ENCODE measurements around the gene ATP6V1F.
"Not testable (repeated sequence)": the region's sequence is repeated elsewhere in the genome, so short reads cannot be mapped to it uniquely, and the experiment has no call there.

The ATP6V1F gene

DNA sequence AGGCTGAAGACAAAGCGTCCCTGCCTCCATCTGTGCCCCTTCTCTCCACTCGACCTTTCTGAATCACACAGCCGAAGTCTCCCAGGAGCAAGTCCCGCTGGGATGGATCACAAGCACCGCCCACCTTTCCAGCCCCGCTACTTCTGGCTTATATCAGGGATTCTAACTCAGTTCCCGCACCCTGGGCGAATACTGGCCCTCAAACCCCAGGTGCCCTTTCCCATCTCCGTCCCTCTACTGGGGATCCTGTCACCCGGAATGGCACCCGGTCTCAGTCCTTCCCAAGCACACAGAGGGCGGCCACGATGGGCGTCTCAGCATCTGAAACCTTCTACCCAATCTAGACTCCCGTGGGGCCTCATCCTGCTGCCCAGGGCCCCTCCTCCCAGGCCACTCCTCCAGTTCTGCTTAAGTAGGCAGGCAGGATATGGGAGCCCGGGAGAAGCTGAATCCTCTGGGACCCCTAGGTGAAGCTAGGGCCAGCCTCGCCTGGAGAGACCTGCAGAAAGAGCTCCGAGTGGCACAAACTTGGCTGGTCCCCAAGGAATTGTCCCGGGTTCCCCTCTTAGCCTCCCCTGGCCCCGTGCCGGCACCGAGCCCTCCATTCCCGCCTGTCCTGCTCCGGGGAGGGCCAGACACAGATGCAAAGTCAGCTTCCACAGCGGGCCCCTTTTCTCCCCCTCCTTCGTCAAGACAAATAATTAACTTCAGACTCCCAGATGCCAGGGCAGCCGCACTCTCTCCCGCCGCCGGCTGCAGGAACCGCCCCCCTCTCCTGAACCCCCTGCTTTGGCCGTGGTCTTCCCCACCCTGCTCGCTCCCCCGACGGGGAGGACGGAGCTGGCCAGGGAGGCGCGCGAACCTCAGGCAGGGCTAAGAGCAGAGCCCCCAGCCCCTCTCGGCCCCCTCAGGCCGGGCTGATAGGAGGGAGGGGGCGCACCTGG, 47.2 kb downstream of the ATP6V1F start:
- POLR2A ChIA-PET, result interaction anchor here (1.2 kb wide), 1 partner anchor 27 kb away, joined by 3 read pairs; no protein-coding TSS in a partner anchor
- no peak for DNase-seq (ENCODE audit: extremely low spot score)
- TF ChIP-seq CTCF (IDR thresholded peaks at IDR 0.05; ENCODE audit: control extremely low read depth, extremely low read depth, low read depth, missing control alignments), result no peak
- CTCF ChIA-PET, result interaction anchor here (1.0 to 2.0 kb wide), 6 partner anchors 10 to 562 kb away, joined by 3 to 9 read pairs (median 3); no protein-coding TSS in a partner anchor

GRCh38 chr7:128910569-128910945, 47.9 kb downstream of the ATP6V1F start, which contains the start of gene KCP:
TSS of gene KCP (minus strand) at chr7:128910709. CDS start at chr7:128910676, 33 bp downstream.
- TF ChIP-seq CTCF (IDR thresholded peaks at IDR 0.05; ENCODE audit: control extremely low read depth, extremely low read depth, low read depth, missing control alignments), result no peak
- no peak for DNase-seq (ENCODE audit: extremely low spot score)
- POLR2A ChIA-PET, result interaction anchor here (1.2 kb wide), 1 partner anchor 26 kb away, joined by 3 read pairs; no protein-coding TSS in a partner anchor
- CTCF ChIA-PET, result interaction anchor here (1.0 to 2.0 kb wide), 5 partner anchors 10 to 300 kb away, joined by 3 to 9 read pairs (median 3); no protein-coding TSS in a partner anchor

GRCh38 chr7:128911423-128912031, 48.9 kb downstream of the ATP6V1F start:
- TF ChIP-seq CTCF (IDR thresholded peaks at IDR 0.05; ENCODE audit: control extremely low read depth, extremely low read depth, low read depth, missing control alignments), result no peak
- no peak for DNase-seq (ENCODE audit: extremely low spot score)
- ChIA-PET POLR2A (interaction anchor here (0.5 kb wide), 1 partner anchor 124 kb away, joined by 3 read pairs; no protein-coding TSS in a partner anchor), CTCF (interaction anchor here (0.8 to 2.0 kb wide), 7 partner anchors 9 to 302 kb away, joined by 3 to 9 read pairs (median 4); no protein-coding TSS in a partner anchor)

DNA sequence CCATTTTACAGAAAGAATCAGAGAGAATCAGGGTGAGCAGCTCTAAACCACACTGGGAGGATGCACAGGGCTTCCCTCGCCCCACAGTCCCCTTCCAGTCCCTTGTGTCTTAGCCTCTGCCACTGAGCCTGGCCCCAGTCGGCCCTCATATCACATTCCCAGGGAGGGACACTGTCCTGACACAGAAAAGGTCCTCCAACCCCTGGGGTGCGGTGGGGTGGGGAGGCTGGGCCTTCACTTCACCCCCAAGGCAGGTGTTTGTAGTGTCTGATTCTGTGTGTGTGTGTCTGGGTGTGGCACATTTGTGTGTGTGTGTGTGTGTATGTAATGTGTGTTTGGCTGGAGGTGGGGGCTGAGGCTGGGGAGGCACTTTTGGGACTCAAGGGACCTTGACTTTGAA, 49.6 kb downstream of the ATP6V1F start:
- CTCF ChIA-PET, result interaction anchor here (1.4 to 1.9 kb wide), 3 partner anchors 10 to 179 kb away, joined by 4 to 9 read pairs (median 6); no protein-coding TSS in a partner anchor
- TF ChIP-seq CTCF (IDR thresholded peaks at IDR 0.05; ENCODE audit: control extremely low read depth, extremely low read depth, low read depth, missing control alignments), result no peak
- POLR2A ChIA-PET, result no interaction called here
- DNase-seq (ENCODE audit: extremely low spot score), result no peak

DNA sequence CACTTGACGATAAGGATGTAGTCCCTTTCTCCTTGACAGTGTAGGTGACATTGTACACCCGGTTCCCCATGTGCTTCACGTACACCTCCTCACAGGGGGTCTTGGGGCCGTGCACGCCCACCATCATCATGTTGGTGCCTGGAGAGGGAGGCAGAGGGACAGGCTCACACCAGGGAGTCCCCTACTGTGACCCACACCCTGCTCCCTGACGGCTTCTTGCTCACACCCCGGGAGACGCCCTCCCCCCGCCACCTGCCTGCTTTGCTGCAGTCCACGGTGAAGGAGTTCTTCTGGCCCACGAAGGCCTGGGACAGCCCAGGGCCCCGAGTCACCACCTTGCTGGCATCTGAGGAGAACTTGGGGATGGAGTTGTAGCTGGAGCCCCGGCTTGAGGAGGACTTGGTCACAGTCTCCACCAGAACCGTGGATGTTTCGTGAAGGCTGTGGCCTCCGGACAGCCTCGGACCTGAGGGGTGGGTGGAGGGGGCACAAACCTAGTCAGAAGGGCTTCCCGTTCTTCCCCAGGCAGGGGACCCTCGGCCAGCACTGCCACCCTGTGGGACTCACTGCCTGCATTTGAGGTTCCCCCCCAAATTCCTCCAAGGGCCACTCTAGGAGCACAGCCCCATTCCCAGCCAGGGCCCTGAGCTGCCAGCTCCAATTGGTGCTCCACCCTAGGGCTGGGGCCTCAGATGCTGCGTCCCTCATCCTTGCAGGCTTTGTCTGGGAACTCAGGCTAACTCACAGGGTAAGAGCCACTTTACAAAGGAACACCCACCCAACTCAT, 50.2 kb downstream of the ATP6V1F start:
- CTCF ChIA-PET; DNase-seq (ENCODE audit: extremely low spot score); POLR2A ChIA-PET: not testable (repeated sequence)

DNA sequence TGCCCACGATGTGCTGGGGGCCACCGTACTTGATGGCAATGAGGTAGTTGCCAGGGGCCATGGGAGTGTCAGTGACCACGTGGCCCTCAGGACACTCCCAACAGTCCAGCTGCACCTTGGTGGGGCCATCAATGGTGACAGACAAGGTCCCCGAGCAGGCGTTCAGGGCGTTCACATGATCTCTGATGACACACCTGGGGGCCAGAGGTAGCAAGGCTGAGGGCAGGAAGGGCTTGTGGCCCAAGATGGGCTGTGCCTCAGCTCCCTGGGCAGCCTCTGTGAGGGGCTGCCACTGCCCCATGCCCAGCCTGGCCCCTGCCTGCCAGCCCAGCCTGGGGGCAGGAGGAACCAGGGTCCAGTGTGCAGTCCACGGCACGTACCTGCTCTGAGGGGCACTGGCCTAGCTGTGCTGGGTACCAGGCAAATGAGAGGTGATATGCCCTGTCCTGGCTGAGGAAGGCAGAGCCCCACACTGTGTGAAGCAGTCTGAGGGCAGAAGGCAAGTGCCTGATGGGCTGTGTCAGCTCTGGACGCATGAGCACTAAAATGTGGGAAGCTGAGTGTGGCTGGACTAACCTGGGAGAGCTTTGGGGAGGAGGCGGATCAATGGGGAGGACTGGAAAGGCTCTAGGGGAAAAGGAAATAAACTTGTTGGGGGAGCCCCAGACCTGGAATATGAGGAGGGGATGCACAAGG, 51.4 kb downstream of the ATP6V1F start:
- no peak for TF ChIP-seq CTCF (IDR thresholded peaks at IDR 0.05; ENCODE audit: control extremely low read depth, extremely low read depth, low read depth, missing control alignments)
- POLR2A ChIA-PET, result interaction anchor here (0.6 kb wide), 1 partner anchor 25 kb away, joined by 3 read pairs; no protein-coding TSS in a partner anchor
- DNase-seq (ENCODE audit: extremely low spot score), result no peak
- CTCF ChIA-PET, result interaction anchor here (1.1 to 1.5 kb wide), 8 partner anchors 10 to 487 kb away, joined by 3 to 7 read pairs (median 4); no protein-coding TSS in a partner anchor

Data from GM10248 (cell line).